HEK293 (cell line): ENCODE results near the gene KCNT1.

Experiments used
- CTCF ChIA-PET: fragments of 350-600 bp; formaldehyde crosslinking; extraction: SDS; loops from one replicate; lab custom pipeline; 2021; ENCODE audit warnings: antibody characterized with exemption; lab: Yijun Ruan, JAX
- POLR2A ChIA-PET: fragments of 300-600 bp; formaldehyde crosslinking; extraction: SDS; loops from one replicate; lab custom pipeline; 2020; ENCODE audit warnings: antibody characterized with exemption, inconsistent platforms; lab: Yijun Ruan, JAX
- H3K27ac ChIP-seq: fragments of 200-500 bp; sonication (Bioruptor generic); 2 replicates; pipeline ENCODE4 v1.5.1; 2014; ENCODE audit warnings: low read depth, low read length, control low read depth, inconsistent platforms; ENCODE audit errors: extremely low read depth
- H3K36me3 ChIP-seq, 2 experiments: fragments of 200-500 bp in 1 of 2; sonication (Bioruptor generic) in 1 of 2; 1 replicate in 1 of 2; 2 replicates in 1 of 2; pipeline ENCODE4 v1.5.1; 2014 to 2017; ENCODE audit warnings: inconsistent platforms in 2 of 2, low read length in 2 of 2; ENCODE audit not compliant: control insufficient read depth in 2 of 2, insufficient read depth in 1 of 2
- H3K4me1 ChIP-seq: fragments of 200-500 bp; sonication (Bioruptor generic); 2 replicates; pipeline ENCODE4 v1.5.1; 2014; ENCODE audit warnings: mild to moderate bottlenecking, low read length, inconsistent platforms; ENCODE audit not compliant: control insufficient read depth, insufficient read depth
- H3K4me3 ChIP-seq: 2 replicates; pipeline ENCODE4 v1.5.1; 2011; ENCODE audit warnings: low read depth, mild to moderate bottlenecking, control low read depth, low read length, moderate library complexity
- H3K9me3 ChIP-seq: fragments of 200-500 bp; sonication (Bioruptor generic); 2 replicates; pipeline ENCODE4 v1.5.1; 2014; ENCODE audit warnings: low read depth, low read length, inconsistent platforms; ENCODE audit not compliant: control insufficient read depth, insufficient read depth
- MYNN ChIP-seq: fragments of 450-650 bp; formaldehyde crosslinking; IDR thresholded peaks from 2 replicates; pipeline ENCODE4 v1.5.1; 2016; ENCODE audit warnings: missing biosample characterization, missing genetic modification characterization, borderline replicate concordance
- PRDM1 ChIP-seq: fragments of 450-650 bp; formaldehyde crosslinking; IDR thresholded peaks from 2 replicates; pipeline ENCODE4; 2016; ENCODE audit warnings: missing biosample characterization, missing genetic modification characterization
- SCRT2 ChIP-seq: fragments of 450-650 bp; formaldehyde crosslinking; IDR thresholded peaks from 2 replicates; pipeline ENCODE4 v1.5.1; 2016; ENCODE audit warnings: missing biosample characterization, missing genetic modification characterization
- SP2 ChIP-seq: fragments of 450-650 bp; formaldehyde crosslinking; IDR thresholded peaks from 2 replicates; pipeline ENCODE4 v1.5.1; 2016; ENCODE audit warnings: missing biosample characterization, missing genetic modification characterization
- SP7 ChIP-seq: fragments of 450-650 bp; formaldehyde crosslinking; IDR thresholded peaks from 2 replicates; pipeline ENCODE4 v1.5.1; 2016; ENCODE audit warnings: missing biosample characterization, missing genetic modification characterization
- WT1 ChIP-seq: fragments of 450-650 bp; formaldehyde crosslinking; IDR thresholded peaks from 2 replicates; pipeline ENCODE4 v1.5.1; 2016; ENCODE audit warnings: missing biosample characterization, missing genetic modification characterization
- ZBTB7A ChIP-seq: fragments of 450-650 bp; formaldehyde crosslinking; IDR thresholded peaks from 2 replicates; pipeline ENCODE4 v1.5.1; 2016; ENCODE audit warnings: low read depth, missing biosample characterization, missing genetic modification characterization
- ZFHX2 ChIP-seq: fragments of 450-650 bp; formaldehyde crosslinking; conservative IDR thresholded peaks from 2 replicates; pipeline ENCODE4 v1.5.1; 2016; ENCODE audit warnings: missing biosample characterization, missing genetic modification characterization
- ZFP41 ChIP-seq: fragments of 450-650 bp; formaldehyde crosslinking; IDR thresholded peaks from 2 replicates; pipeline ENCODE4 v1.5.1; 2016; ENCODE audit warnings: missing biosample characterization, missing genetic modification characterization, borderline replicate concordance
- ZIC2 ChIP-seq: fragments of 450-650 bp; formaldehyde crosslinking; IDR thresholded peaks from 2 replicates; pipeline ENCODE4 v1.5.1; 2016; ENCODE audit warnings: missing biosample characterization, missing genetic modification characterization
- ZNF174 ChIP-seq: fragments of 450-650 bp; formaldehyde crosslinking; IDR thresholded peaks from 2 replicates; pipeline ENCODE4 v1.5.0; 2017; ENCODE audit warnings: missing biosample characterization, mild to moderate bottlenecking, missing genetic modification characterization
- ZNF211 ChIP-seq: fragments of 450-650 bp; formaldehyde crosslinking; IDR thresholded peaks from 2 replicates; pipeline ENCODE4 v1.5.1; 2016; ENCODE audit warnings: low read depth, missing biosample characterization, missing genetic modification characterization
- ZNF221 ChIP-seq: fragments of 450-650 bp; formaldehyde crosslinking; IDR thresholded peaks from 2 replicates; pipeline ENCODE4 v1.5.1; 2017; ENCODE audit warnings: missing biosample characterization, missing genetic modification characterization, borderline replicate concordance
- ZNF677 ChIP-seq: fragments of 450-650 bp; IDR thresholded peaks from 2 replicates; pipeline ENCODE4 v1.5.0; 2018; ENCODE audit warnings: missing biosample characterization, mild to moderate bottlenecking, missing genetic modification characterization, moderate library complexity
- ZNF837 ChIP-seq: fragments of 450-650 bp; formaldehyde crosslinking; IDR thresholded peaks from 2 replicates; pipeline ENCODE4 v1.5.1; 2016; ENCODE audit warnings: missing biosample characterization, missing genetic modification characterization
- TF ChIP-seq, protein P1 (sequence below): fragments of 450-650 bp; formaldehyde crosslinking; IDR thresholded peaks from 2 replicates; pipeline ENCODE4 v1.5.1; 2017; ENCODE audit warnings: missing biosample characterization, missing genetic modification characterization
- TF ChIP-seq, protein P2 (sequence below): fragments of 450-650 bp; formaldehyde crosslinking; IDR thresholded peaks from 2 replicates; pipeline ENCODE4 v1.5.1; 2016; ENCODE audit warnings: missing biosample characterization, missing genetic modification characterization
- TF ChIP-seq, protein P3 (sequence below): fragments of 450-650 bp; formaldehyde crosslinking; IDR thresholded peaks from 2 replicates; pipeline ENCODE4 v1.5.1; 2016; ENCODE audit warnings: missing biosample characterization, missing genetic modification characterization
- TF ChIP-seq, protein P4 (sequence below): fragments of 450-650 bp; formaldehyde crosslinking; IDR thresholded peaks from 2 replicates; pipeline ENCODE4 v1.5.1; 2017; ENCODE audit warnings: missing biosample characterization, missing genetic modification characterization
- TF ChIP-seq, protein P5 (sequence below): fragments of 450-650 bp; formaldehyde crosslinking; IDR thresholded peaks from 2 replicates; pipeline ENCODE4 v1.5.1; 2016; ENCODE audit warnings: missing biosample characterization, missing genetic modification characterization

Gene KCNT1

DNA sequence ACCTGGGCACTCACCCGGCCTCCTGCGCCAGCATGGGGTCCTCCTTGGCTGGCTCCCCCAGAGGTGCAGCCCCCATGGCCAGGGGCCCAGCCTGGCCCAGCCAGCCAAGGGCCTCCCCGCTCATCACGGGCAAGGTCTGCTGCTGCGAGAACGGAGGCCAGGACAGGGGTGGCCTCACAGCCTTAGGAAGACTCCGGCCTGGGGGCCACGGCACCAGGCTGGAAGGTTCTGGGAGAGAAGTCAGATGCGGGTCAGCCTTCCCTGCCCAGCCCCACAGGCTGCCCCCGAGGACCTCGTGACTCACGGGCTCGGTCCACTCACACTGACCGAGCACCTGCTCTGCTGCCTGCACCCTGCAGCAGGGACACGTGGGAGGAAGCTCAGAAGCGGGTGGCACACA is 6.9 kb upstream of the KCNT1 start:
- POLR2A ChIA-PET = no interaction called here

DNA sequence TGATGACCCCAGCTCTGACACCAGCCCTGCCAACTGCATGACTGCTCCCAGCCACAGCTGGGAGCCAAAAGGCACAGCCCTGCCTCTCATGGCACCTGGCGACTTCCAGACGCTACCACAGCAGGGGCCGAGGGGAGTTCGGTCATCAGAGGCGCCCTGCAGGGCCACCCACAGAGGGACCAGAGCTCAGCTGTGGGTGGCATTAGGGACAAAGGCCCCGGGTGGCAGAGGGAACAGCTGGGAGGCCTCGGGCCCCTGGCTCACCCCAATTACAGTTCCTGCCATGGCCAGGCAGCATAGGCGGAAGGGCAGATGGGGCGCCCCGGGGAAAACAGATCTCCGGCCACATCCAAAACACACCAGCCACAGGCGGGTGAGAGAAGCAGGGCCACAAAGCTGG is 6.3 kb upstream of the KCNT1 start:
- TF ChIP-seq, protein P1, sequence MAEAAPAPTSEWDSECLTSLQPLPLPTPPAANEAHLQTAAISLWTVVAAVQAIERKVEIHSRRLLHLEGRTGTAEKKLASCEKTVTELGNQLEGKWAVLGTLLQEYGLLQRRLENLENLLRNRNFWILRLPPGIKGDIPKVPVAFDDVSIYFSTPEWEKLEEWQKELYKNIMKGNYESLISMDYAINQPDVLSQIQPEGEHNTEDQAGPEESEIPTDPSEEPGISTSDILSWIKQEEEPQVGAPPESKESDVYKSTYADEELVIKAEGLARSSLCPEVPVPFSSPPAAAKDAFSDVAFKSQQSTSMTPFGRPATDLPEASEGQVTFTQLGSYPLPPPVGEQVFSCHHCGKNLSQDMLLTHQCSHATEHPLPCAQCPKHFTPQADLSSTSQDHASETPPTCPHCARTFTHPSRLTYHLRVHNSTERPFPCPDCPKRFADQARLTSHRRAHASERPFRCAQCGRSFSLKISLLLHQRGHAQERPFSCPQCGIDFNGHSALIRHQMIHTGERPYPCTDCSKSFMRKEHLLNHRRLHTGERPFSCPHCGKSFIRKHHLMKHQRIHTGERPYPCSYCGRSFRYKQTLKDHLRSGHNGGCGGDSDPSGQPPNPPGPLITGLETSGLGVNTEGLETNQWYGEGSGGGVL (tag by site-specific recombination) = no peak
- TF ChIP-seq SP2 (tag by site-specific recombination) (no peak), ZIC2 (tag by site-specific recombination) (peak; percentile 98)
- no peak overlapping the region for H3K4me3 ChIP-seq
- H3K4me1 ChIP-seq = no peaks in the 10 kb centered on the region
- no peak overlapping the region for H3K27ac ChIP-seq
- ChIA-PET CTCF (interaction anchor here (0.6 kb wide), 1 partner anchor 261 kb away, joined by 3 read pairs; no protein-coding TSS in a partner anchor), POLR2A (no interaction called here)
- H3K36me3 ChIP-seq = no peaks in the 10 kb centered on the region
- no peaks in the 10 kb centered on the region for H3K9me3 ChIP-seq

More for the DNA sequence above, 6.9 kb upstream of the KCNT1 start:
- CTCF ChIA-PET = interaction anchor here (1.2 kb wide), 1 partner anchor 9 kb away, joined by 3 read pairs; no protein-coding TSS in a partner anchor
- H3K36me3 ChIP-seq = no peaks in the 10 kb centered on the region
- no peaks in the 10 kb centered on the region for H3K4me1 ChIP-seq
- no peaks in the 10 kb centered on the region for H3K9me3 ChIP-seq
- H3K4me3 ChIP-seq = no peak overlapping the region
- TF ChIP-seq ZFHX2 (tag by site-specific recombination) (0 out of 2 replicates have a peak, but pooled peaks have one; percentile 2), ZFP41 (tag by site-specific recombination) (no peak)
- no peak overlapping the region for H3K27ac ChIP-seq

DNA sequence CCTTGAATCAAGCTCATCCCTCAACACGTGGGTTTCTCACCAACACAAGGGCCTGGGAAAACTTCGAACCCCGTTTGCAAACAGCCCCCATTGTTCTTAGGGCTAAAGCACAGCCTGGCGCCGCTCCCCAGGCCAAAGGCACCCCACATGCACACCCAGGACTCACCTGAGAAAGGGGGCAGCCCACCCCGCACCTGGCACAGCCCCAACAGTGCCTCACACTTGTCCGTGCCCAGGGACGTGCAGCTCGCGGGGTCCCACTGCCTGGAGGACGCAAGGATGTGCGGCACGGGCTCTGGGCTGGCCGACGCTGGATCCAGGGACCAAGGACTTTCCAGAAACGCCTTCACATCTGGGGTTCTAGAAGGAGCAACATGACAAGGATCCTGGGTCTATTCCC is 5.5 kb upstream of the KCNT1 start:
- H3K36me3 ChIP-seq = no peaks in the 10 kb centered on the region
- TF ChIP-seq SCRT2 (tag by site-specific recombination) = no peak
- no peak for TF ChIP-seq SP7 (tag by site-specific recombination)
- no peak for TF ChIP-seq ZNF677
- no peak for TF ChIP-seq ZNF174 (tag by site-specific recombination)
- TF ChIP-seq ZNF837 (tag by site-specific recombination) = no peak
- TF ChIP-seq ZNF221 (tag by site-specific recombination) = no peak
- TF ChIP-seq, protein P2, sequence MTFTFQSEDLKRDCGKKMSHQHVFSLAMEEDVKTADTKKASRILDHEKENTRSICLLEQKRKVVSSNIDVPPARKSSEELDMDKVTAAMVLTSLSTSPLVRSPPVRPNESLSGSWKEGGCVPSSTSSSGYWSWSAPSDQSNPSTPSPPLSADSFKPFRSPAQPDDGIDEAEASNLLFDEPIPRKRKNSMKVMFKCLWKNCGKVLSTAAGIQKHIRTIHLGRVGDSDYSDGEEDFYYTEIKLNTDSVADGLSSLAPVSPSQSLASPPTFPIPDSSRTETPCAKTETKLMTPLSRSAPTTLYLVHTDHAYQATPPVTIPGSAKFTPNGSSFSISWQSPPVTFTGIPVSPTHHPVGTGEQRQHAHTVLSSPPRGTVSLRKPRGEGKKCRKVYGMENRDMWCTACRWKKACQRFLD (tag by site-specific recombination) = no peak
- no peak for TF ChIP-seq MYNN (tag by site-specific recombination)
- no peak for TF ChIP-seq WT1 (tag by site-specific recombination)
- TF ChIP-seq ZBTB7A = no peak
- CTCF ChIA-PET = interaction anchor here (0.6 kb wide), 1 partner anchor 427 kb away, joined by 3 read pairs; no protein-coding TSS in a partner anchor
- no peaks in the 10 kb centered on the region for H3K4me1 ChIP-seq
- H3K4me3 ChIP-seq = no peak overlapping the region
- POLR2A ChIA-PET = no interaction called here
- H3K9me3 ChIP-seq = no peaks in the 10 kb centered on the region
- H3K27ac ChIP-seq = no peak overlapping the region

DNA sequence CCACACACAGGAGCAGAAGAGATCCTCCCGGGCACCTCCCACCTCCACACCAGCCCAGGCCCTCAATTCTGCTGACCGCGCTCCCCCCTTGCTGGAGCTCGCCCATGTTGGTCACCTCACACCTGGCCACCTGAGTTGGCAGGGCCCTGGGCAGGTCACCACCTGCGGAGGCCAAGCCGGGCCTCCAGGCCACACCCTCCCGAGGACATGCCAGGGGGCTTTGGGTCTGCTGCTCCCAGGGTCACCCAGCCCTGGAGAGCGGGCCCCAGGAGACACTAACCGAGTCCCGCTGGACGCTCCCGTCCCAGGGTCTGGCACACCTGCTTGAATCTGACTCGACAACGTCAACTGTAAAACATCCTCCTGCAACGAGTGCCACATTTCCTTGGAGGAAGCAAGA is 4.8 kb upstream of the KCNT1 start:
- H3K9me3 ChIP-seq = no peaks in the 10 kb centered on the region
- ChIA-PET POLR2A (no interaction called here), CTCF (no interaction called here)
- no peaks in the 10 kb centered on the region for H3K36me3 ChIP-seq
- no peaks in the 10 kb centered on the region for H3K4me1 ChIP-seq
- no peak overlapping the region for H3K4me3 ChIP-seq
- H3K27ac ChIP-seq = no peak overlapping the region
- TF ChIP-seq, protein P3, sequence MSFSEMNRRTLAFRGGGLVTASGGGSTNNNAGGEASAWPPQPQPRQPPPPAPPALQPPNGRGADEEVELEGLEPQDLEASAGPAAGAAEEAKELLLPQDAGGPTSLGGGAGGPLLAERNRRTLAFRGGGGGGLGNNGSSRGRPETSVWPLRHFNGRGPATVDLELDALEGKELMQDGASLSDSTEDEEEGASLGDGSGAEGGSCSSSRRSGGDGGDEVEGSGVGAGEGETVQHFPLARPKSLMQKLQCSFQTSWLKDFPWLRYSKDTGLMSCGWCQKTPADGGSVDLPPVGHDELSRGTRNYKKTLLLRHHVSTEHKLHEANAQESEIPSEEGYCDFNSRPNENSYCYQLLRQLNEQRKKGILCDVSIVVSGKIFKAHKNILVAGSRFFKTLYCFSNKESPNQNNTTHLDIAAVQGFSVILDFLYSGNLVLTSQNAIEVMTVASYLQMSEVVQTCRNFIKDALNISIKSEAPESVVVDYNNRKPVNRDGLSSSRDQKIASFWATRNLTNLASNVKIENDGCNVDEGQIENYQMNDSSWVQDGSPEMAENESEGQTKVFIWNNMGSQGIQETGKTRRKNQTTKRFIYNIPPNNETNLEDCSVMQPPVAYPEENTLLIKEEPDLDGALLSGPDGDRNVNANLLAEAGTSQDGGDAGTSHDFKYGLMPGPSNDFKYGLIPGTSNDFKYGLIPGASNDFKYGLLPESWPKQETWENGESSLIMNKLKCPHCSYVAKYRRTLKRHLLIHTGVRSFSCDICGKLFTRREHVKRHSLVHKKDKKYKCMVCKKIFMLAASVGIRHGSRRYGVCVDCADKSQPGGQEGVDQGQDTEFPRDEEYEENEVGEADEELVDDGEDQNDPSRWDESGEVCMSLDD (tag by site-specific recombination) = no peak
- TF ChIP-seq, protein P4, sequence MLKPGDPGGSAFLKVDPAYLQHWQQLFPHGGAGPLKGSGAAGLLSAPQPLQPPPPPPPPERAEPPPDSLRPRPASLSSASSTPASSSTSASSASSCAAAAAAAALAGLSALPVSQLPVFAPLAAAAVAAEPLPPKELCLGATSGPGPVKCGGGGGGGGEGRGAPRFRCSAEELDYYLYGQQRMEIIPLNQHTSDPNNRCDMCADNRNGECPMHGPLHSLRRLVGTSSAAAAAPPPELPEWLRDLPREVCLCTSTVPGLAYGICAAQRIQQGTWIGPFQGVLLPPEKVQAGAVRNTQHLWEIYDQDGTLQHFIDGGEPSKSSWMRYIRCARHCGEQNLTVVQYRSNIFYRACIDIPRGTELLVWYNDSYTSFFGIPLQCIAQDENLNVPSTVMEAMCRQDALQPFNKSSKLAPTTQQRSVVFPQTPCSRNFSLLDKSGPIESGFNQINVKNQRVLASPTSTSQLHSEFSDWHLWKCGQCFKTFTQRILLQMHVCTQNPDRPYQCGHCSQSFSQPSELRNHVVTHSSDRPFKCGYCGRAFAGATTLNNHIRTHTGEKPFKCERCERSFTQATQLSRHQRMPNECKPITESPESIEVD (tag by site-specific recombination) = no peak
- TF ChIP-seq PRDM1 (tag by site-specific recombination) (no peak), ZNF211 (tag by site-specific recombination) (no peak)
- TF ChIP-seq, protein P5, sequence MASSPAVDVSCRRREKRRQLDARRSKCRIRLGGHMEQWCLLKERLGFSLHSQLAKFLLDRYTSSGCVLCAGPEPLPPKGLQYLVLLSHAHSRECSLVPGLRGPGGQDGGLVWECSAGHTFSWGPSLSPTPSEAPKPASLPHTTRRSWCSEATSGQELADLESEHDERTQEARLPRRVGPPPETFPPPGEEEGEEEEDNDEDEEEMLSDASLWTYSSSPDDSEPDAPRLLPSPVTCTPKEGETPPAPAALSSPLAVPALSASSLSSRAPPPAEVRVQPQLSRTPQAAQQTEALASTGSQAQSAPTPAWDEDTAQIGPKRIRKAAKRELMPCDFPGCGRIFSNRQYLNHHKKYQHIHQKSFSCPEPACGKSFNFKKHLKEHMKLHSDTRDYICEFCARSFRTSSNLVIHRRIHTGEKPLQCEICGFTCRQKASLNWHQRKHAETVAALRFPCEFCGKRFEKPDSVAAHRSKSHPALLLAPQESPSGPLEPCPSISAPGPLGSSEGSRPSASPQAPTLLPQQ (tag by site-specific recombination) = no peak
